Endodermal cell (in vitro differentiated cells): ENCODE measurements around the gene PXDN. TPM values are rescaled to one million over a fixed set of nuclear protein-coding genes. Genes with fewer than 3 reads are reported as not detected.
A peak's percentile ranks its signal among the peaks of the same experiment; 100 is the strongest.

Experiments
- DNase-seq: peaks from one replicate; pipeline ENCODE4 v3.0.0-alpha.2; 2017
- H3K27ac ChIP-seq: 2 replicates; pipeline ENCODE4 v1.5.1; 2013; ENCODE audit warnings: mild to moderate bottlenecking, low read depth, low read length, moderate library complexity
- H3K27me3 ChIP-seq: 2 replicates; pipeline ENCODE4 v1.6.1; 2013; ENCODE audit warnings: mild to moderate bottlenecking, low read length, moderate library complexity; ENCODE audit not compliant: insufficient read depth, control insufficient read depth, poor library complexity, severe bottlenecking
- H3K36me3 ChIP-seq: 2 replicates; pipeline ENCODE4 v1.7.0; 2013; ENCODE audit warnings: mild to moderate bottlenecking, low read length, moderate library complexity; ENCODE audit not compliant: control insufficient read depth, insufficient read depth
- H3K4me1 ChIP-seq: one replicate; pipeline ENCODE4 v1.7.0; 2013; ENCODE audit warnings: low read length; ENCODE audit not compliant: control insufficient read depth, insufficient read depth
- H3K4me3 ChIP-seq: 2 replicates; pipeline ENCODE4 v1.5.1; 2013; ENCODE audit warnings: mild to moderate bottlenecking, low read length, moderate library complexity
- H3K9ac ChIP-seq: 2 replicates; pipeline ENCODE4 v1.6.1; 2013; ENCODE audit warnings: mild to moderate bottlenecking, low read length, moderate library complexity; ENCODE audit not compliant: poor library complexity, severe bottlenecking; ENCODE audit errors: extremely low read depth
- H3K9me3 ChIP-seq: 2 replicates; pipeline ENCODE4 v1.6.1; 2013; ENCODE audit warnings: mild to moderate bottlenecking, low read length, moderate library complexity; ENCODE audit not compliant: control insufficient read depth
- H3K27ac Mint-ChIP-seq: 2 replicates; pipeline ENCODE4 v1.8.0; 2020; ENCODE audit warnings: mixed read lengths
- H3K27me3 Mint-ChIP-seq: 2 replicates; pipeline ENCODE4 v1.8.0; 2021; ENCODE audit warnings: mild to moderate bottlenecking, mixed read lengths; ENCODE audit not compliant: insufficient read depth
- H3K36me3 Mint-ChIP-seq: 2 replicates; pipeline ENCODE4 v1.8.0; 2020; ENCODE audit warnings: low read depth, mixed read lengths
- H3K4me1 Mint-ChIP-seq: 2 replicates; pipeline ENCODE4 v1.8.0; 2020; ENCODE audit warnings: mixed read lengths
- H3K4me3 Mint-ChIP-seq: 2 replicates; pipeline ENCODE4 v1.8.0; 2020; ENCODE audit warnings: mild to moderate bottlenecking, moderate library complexity, mixed read lengths
- H3K9me3 Mint-ChIP-seq: 2 replicates; pipeline ENCODE4 v1.8.0; 2020; ENCODE audit warnings: mild to moderate bottlenecking, mixed read lengths
- WGBS, 2 experiments: methylation state at CpG; one replicate each; pipeline versions ENCODE4 v1.1.5 to v1.1.7; 2013; ENCODE audit warnings: missing lambda C conversion rate in 2 of 2, mixed read lengths in 1 of 2; ENCODE audit not compliant: insufficient coverage in 1 of 2, insufficient read length in 1 of 2; 5-methylcytosine and 5-hydroxymethylcytosine counted together
- total RNA-seq, 2 donors: library from RNA; stranded (reverse); fragmentation: NEBNext Ultra II Directional in 1 of 2; extraction: Animal tissue kit (Norgen Biotek cat#: 25700) in 1 of 2; gene quantifications; 2 replicates in 1 of 2; 3 replicates in 1 of 2; pipeline ENCODE4 v1.2.1, GENCODE V29; 2021
- TF ChIP-seq, protein P1 (sequence below): fragments of 200-600 bp; sonication (generic); conservative IDR thresholded peaks from 2 replicates; pipeline ENCODE4 v1.5.0; 2021; ENCODE audit warnings: antibody characterized with exemption, mild to moderate bottlenecking

Gene PXDN
- total RNA-seq, 2 donors from 2014 or later: 212 to 247 TPM

DNA sequence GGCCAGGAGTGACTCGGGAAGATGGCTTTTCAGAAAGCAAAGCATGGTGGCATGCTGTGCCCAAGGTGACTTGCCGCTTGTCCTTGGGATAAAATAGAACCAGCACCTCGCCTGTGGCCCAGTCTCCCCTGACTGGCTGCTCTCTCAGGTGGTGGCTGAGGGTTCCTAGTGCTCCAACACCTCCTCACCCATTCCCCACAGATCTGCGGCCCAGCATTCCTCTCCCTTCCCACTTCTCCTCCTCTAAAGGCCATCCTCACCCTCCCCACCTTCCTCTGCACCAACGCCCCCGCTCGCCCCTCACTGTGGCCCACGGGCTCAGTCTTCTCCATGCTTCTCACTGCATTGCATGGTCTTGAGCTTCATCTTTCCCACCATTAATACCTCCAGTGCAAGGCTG, 132.4 kb downstream of the PXDN start:
- H3K36me3 Mint-ChIP-seq: no peaks in the 10 kb centered on the region
- TF ChIP-seq, protein P1, sequence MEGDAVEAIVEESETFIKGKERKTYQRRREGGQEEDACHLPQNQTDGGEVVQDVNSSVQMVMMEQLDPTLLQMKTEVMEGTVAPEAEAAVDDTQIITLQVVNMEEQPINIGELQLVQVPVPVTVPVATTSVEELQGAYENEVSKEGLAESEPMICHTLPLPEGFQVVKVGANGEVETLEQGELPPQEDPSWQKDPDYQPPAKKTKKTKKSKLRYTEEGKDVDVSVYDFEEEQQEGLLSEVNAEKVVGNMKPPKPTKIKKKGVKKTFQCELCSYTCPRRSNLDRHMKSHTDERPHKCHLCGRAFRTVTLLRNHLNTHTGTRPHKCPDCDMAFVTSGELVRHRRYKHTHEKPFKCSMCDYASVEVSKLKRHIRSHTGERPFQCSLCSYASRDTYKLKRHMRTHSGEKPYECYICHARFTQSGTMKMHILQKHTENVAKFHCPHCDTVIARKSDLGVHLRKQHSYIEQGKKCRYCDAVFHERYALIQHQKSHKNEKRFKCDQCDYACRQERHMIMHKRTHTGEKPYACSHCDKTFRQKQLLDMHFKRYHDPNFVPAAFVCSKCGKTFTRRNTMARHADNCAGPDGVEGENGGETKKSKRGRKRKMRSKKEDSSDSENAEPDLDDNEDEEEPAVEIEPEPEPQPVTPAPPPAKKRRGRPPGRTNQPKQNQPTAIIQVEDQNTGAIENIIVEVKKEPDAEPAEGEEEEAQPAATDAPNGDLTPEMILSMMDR: no peak
- peaks cover 2% of the 10 kb centered on the region for H3K4me1 ChIP-seq

DNA sequence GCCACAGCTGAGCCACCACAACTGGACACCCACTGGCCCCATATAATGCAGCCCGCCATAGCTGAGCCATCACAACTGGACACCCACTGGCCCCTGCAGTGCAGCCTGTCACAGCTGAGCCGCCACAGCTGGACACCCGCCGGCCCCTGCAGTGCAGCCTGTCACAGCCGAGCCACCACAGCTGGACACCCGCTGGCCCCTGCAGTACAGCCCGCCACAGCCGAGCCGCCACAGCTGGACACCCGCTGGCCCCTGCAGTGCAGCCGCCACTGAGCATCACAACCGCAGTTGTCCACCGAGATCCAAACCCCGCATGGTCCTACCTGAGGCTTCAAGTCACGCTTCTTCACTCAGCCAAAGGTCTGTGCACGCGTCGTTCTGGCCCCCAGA, 134.2 kb downstream of the PXDN start:
- Mint-ChIP-seq H3K36me3 (no peaks in the 10 kb centered on the region), H3K27me3 (peaks cover 58% of the 10 kb centered on the region), H3K27ac (no peak overlapping the region), H3K9me3 (no peaks in the 10 kb centered on the region), H3K4me3 (no peak overlapping the region), H3K4me1 (peaks cover 20% of the 10 kb centered on the region)
- peak; percentile 38 for DNase-seq
- Histone ChIP-seq H3K27ac (no peak overlapping the region), H3K9me3 (no peaks in the 10 kb centered on the region), H3K9ac (no peak overlapping the region), H3K4me3 (no peak overlapping the region), H3K36me3 (no peaks in the 10 kb centered on the region), H3K4me1 (peaks cover 6% of the 10 kb centered on the region), H3K27me3 (peaks cover 6% of the 10 kb centered on the region)
- TF ChIP-seq, protein P1: no peak
- 93 to 96% methylated on average over 9 to 18 of the region's 18 CpGs for WGBS, 2 experiments

More for the DNA sequence above, 132.4 kb downstream of the PXDN start:
- no peak overlapping the region for H3K27ac ChIP-seq
- no peak overlapping the region for H3K27ac Mint-ChIP-seq
- H3K9ac ChIP-seq: no peak overlapping the region
- no peaks in the 10 kb centered on the region for H3K36me3 ChIP-seq
- H3K27me3 ChIP-seq: peaks cover 3% of the 10 kb centered on the region
- no peak for DNase-seq
- H3K4me1 Mint-ChIP-seq: peaks cover 10% of the 10 kb centered on the region
- H3K9me3 ChIP-seq: no peaks in the 10 kb centered on the region
- no peak overlapping the region for H3K4me3 ChIP-seq
- no peaks in the 10 kb centered on the region for H3K9me3 Mint-ChIP-seq
- WGBS, 2 experiments: 89 to 96% methylated on average over 4 to 8 of the region's 8 CpGs
- peaks cover 61% of the 10 kb centered on the region for H3K27me3 Mint-ChIP-seq
- no peak overlapping the region for H3K4me3 Mint-ChIP-seq

DNA sequence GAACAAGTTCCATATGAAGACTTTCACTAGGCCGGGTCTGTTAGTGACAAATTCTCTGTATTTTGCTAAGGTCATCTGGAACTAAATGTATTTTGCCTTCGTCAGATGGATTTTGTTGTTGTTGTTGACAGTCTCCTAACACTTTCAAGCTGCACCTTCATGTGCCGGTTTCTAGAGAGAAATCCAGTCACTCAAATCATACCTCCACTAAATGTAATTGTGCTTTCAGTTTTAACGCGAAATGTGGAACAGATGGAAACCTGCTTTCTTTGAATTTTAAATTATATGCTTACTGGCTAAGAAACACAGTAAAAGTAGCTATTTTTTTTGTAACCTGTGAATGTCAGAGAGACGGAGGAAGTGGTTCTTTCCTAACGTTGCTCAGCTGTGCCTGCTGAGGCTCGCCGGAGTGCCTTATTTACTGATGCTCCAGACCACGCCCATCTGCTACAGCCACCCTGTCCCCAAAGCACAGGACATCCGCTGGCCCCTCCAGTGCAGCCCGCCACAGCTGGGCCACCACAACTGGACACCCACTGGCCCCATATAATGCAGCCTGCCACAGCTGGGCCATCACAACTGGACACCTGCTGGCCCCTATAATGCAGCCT, 134.7 kb downstream of the PXDN start:
- H3K36me3 Mint-ChIP-seq: no peaks in the 10 kb centered on the region
- Histone ChIP-seq H3K4me3 (no peak overlapping the region), H3K27ac (no peak overlapping the region), H3K9ac (no peak overlapping the region), H3K9me3 (no peaks in the 10 kb centered on the region), H3K27me3 (peaks cover 6% of the 10 kb centered on the region), H3K36me3 (no peaks in the 10 kb centered on the region), H3K4me1 (peaks cover 7% of the 10 kb centered on the region)
- no peak overlapping the region for H3K27ac Mint-ChIP-seq
- DNase-seq: no peak
- H3K4me1 Mint-ChIP-seq: peaks cover 17% of the 10 kb centered on the region
- peaks cover 54% of the 10 kb centered on the region for H3K27me3 Mint-ChIP-seq
- TF ChIP-seq, protein P1: no peak
- H3K9me3 Mint-ChIP-seq: no peaks in the 10 kb centered on the region
- WGBS, 2 experiments: 92 to 93% methylated on average over 8 to 12 of the region's 12 CpGs
- H3K4me3 Mint-ChIP-seq: no peak overlapping the region
